Thyroid gland (tissue), 4 donors: ENCODE data around the gene DGKB. TPM values are rescaled to one million over a fixed set of nuclear protein-coding genes. Genes with fewer than 3 reads are reported as not detected.

Experiments
- DNase-seq, 2 donors: peaks; one replicate each; pipeline ENCODE4 v3.0.0-alpha.2; 2019
- H3K27ac ChIP-seq, 3 donors: fragments of 200-600 bp; sonication (generic); 1 replicate in 2 of 3; 2 replicates in 1 of 3; pipeline ENCODE4 v1.5.1; 2016 to 2019; ENCODE audit warnings: mild to moderate bottlenecking in 1 of 3, moderate library complexity in 1 of 3
- H3K27me3 ChIP-seq: fragments of 200-600 bp; sonication (generic); one replicate; pipeline ENCODE4 v1.5.1; 2019
- H3K36me3 ChIP-seq, 2 donors: fragments of 200-600 bp; sonication (generic); one replicate each; pipeline ENCODE4 v1.5.1; 2016 to 2019
- H3K4me1 ChIP-seq, 2 donors: fragments of 200-600 bp; sonication (generic); one replicate each; pipeline ENCODE4 v1.5.1; 2017 to 2019
- H3K4me3 ChIP-seq, 3 donors: fragments of 200-600 bp; sonication (generic); replicated peaks in 1 of 3; 1 replicate in 2 of 3; 2 replicates in 1 of 3; pipeline ENCODE4 v1.5.1; 2016; ENCODE audit warnings: mild to moderate bottlenecking in 1 of 3
- H3K9me3 ChIP-seq: fragments of 200-600 bp; sonication (generic); one replicate; pipeline ENCODE4 v1.5.1; 2017
- CTCF ChIP-seq, 6 experiments: fragments of 200-600 bp in 3 of 6; fragments of 450-650 bp in 3 of 6; sonication (generic) in 3 of 6; IDR thresholded peaks; one replicate each; pipeline ENCODE4 v1.5.1; 2016 to 2019; ENCODE audit warnings: antibody characterized with exemption in 6 of 6, mild to moderate bottlenecking in 2 of 6, inconsistent platforms in 1 of 6, moderate library complexity in 1 of 6
- POLR2A ChIP-seq, 2 donors: fragments of 450-650 bp; IDR thresholded peaks; one replicate each; pipeline ENCODE4 v1.6.1; 2017; ENCODE audit warnings: antibody characterized with exemption in 2 of 2, mild to moderate bottlenecking in 2 of 2, moderate library complexity in 1 of 2
- WGBS, 2 donors: methylation state at CpG; one replicate each; pipeline ENCODE4 v1.1.5; 2017; 5-methylcytosine and 5-hydroxymethylcytosine counted together
- intact Hi-C: fragments of 100-400 bp; cut with DNase I; formaldehyde crosslinking; loops from one replicate; pipeline ENCODE4 v1.15.1; 2023
- total RNA-seq, 4 donors: library from RNA; depleted of rRNA; stranded (reverse); fragments of >200 nt; gene quantifications; one replicate each; pipeline ENCODE4 v1.2.3, GENCODE V29; 2016

DGKB gene
- total RNA-seq, 4 donors from 2014 or later, result 0.11 to 2.1 (median 0.49) TPM; not detected in 1

GRCh38 chr7:14676896-14677295 lies 225.7 kb downstream of the DGKB start:
- Histone ChIP-seq H3K27ac (no peak overlapping the region), H3K36me3 (no peaks in the 10 kb centered on the region), H3K9me3 (no peaks in the 10 kb centered on the region), H3K27me3 (no peaks in the 10 kb centered on the region), H3K4me1 (no peaks in the 10 kb centered on the region), H3K4me3 (no peak overlapping the region)
- no peak for DNase-seq
- intact Hi-C loops, result no loop called here
- WGBS, 2 donors, result 91 to 98% methylated on average over 1 of the region's 1 CpG
- no peak for TF ChIP-seq CTCF (IDR thresholded peaks at IDR 0.05)
- no peak for TF ChIP-seq POLR2A (IDR thresholded peaks at IDR 0.05)

GRCh38 chr7:14673202-14673601 lies 229.3 kb downstream of the DGKB start:
- intact Hi-C loops, result no loop called here
- no peaks in the 10 kb centered on the region for H3K27me3 ChIP-seq
- no peaks in the 10 kb centered on the region for H3K9me3 ChIP-seq
- no peak overlapping the region for H3K4me3 ChIP-seq
- H3K36me3 ChIP-seq, result no peaks in the 10 kb centered on the region
- no peaks in the 10 kb centered on the region for H3K4me1 ChIP-seq
- no peak overlapping the region for H3K27ac ChIP-seq
- DNase-seq, result no peak
- TF ChIP-seq CTCF (IDR thresholded peaks at IDR 0.05) (no peak), POLR2A (IDR thresholded peaks at IDR 0.05) (no peak)

GRCh38 chr7:14666913-14667312 lies 235.6 kb downstream of the DGKB start:
- TF ChIP-seq POLR2A (IDR thresholded peaks at IDR 0.05), result no peak
- no peak for TF ChIP-seq CTCF (IDR thresholded peaks at IDR 0.05)
- intact Hi-C loops, result no loop called here

GRCh38 chr7:14666304-14666703 lies 236.2 kb downstream of the DGKB start:
- WGBS, 2 donors, result 74 to 85% methylated on average over 1 of the region's 1 CpG
- intact Hi-C loops, result no loop called here
- no peak overlapping the region for H3K27ac ChIP-seq
- H3K4me1 ChIP-seq, result no peaks in the 10 kb centered on the region
- TF ChIP-seq POLR2A (IDR thresholded peaks at IDR 0.05) (no peak), CTCF (IDR thresholded peaks at IDR 0.05) (no peak)
- no peak overlapping the region for H3K4me3 ChIP-seq
- H3K9me3 ChIP-seq, result no peaks in the 10 kb centered on the region
- no peaks in the 10 kb centered on the region for H3K27me3 ChIP-seq
- no peak for DNase-seq
- no peaks in the 10 kb centered on the region for H3K36me3 ChIP-seq

More at GRCh38 chr7:14666913-14667312, 235.6 kb downstream of the DGKB start:
- Histone ChIP-seq H3K27me3 (no peaks in the 10 kb centered on the region), H3K4me1 (no peaks in the 10 kb centered on the region), H3K9me3 (no peaks in the 10 kb centered on the region), H3K4me3 (no peak overlapping the region), H3K27ac (no peak overlapping the region), H3K36me3 (no peaks in the 10 kb centered on the region)
- DNase-seq, result no peak
- 53 to 63% methylated on average over 2 of the region's 2 CpGs for WGBS, 2 donors

- intact Hi-C loops, result no loop called here
Measured at GRCh38 chr7:14639801-14640200, 262.8 kb downstream of the DGKB start.

More at GRCh38 chr7:14639801-14640200, 262.8 kb downstream of the DGKB start:
- Histone ChIP-seq H3K36me3 (no peaks in the 10 kb centered on the region), H3K27ac (no peak overlapping the region), H3K4me3 (no peak overlapping the region), H3K27me3 (no peaks in the 10 kb centered on the region), H3K4me1 (no peaks in the 10 kb centered on the region), H3K9me3 (no peaks in the 10 kb centered on the region)
- 83 to 86% methylated on average over 1 of the region's 1 CpG for WGBS, 2 donors
- TF ChIP-seq POLR2A (IDR thresholded peaks at IDR 0.05) (no peak), CTCF (IDR thresholded peaks at IDR 0.05) (no peak)
- no peak for DNase-seq
